Islet of Langerhans (tissue), 1 donor: ENCODE data around the gene HNF4A.

Experiments used
- FAIRE-seq: peaks from one replicate; lab custom pipeline; 2011; peaks lifted over from hg19 to GRCh38; lab: Jason Lieb, UNC

HNF4A gene

GRCh38 chr20:44445742-44446710 lies 90.5 kb downstream of the HNF4A start:
- no peak for FAIRE-seq

GRCh38 chr20:44447827-44448419 lies 92.4 kb downstream of the HNF4A start:
- FAIRE-seq: no peak

DNA sequence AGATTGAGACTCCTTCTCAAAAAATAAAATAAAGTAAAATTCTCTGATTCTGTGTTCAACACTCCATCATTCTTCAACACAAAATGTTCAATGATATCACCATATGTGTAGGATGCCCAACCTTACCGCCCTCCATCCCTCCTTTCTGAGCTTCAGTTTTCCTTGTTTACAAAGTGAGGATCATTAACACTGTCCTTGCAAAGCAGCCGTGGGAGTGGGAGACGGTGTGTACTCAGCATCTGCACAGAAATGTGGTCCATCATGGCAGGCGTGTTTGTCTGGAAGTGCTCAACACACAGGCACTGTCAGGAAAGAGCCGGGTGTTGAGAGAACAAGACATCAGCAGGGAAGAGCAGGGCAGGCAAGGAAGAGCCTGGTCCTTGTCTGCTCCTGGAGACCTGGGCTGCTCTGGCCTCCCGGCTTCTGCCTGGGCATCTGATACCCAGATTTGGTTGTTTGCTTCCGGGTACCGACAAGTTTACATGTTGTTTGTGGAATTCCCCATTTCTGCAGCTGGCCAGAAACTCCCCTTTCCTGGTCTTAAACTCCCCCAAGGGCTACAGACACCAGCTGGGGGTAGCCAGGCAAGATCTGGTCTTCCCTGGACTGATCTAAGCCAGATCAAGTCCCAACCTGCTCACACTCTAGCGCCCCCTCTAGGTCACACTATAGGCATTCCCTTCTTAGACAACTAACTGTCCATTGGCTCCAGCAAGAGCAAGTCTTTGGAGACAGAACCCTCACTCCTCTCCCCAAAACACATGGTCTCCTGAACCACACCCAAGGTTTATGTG lies 93.5 kb downstream of the HNF4A start:
- FAIRE-seq: no peak

DNA sequence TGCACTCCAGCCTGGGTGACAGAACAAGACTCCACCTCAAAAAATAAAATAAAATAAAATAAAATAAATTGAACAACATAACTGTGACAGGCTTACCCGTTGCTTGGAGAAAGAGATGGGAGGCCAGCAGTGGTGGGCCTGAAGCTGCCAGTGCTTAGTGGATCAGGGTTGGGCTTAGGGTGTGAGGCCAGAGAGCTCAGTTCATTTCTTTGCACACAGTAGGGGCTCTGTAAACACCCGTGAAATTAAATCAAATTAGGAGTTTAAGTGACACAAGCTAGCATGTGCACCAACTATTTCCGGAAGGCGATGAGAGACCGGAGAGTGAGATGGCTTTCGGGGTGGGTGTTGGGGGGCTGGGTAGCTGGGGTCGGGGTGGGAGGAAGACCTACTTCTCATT lies 94.4 kb downstream of the HNF4A start:
- no peak for FAIRE-seq

DNA sequence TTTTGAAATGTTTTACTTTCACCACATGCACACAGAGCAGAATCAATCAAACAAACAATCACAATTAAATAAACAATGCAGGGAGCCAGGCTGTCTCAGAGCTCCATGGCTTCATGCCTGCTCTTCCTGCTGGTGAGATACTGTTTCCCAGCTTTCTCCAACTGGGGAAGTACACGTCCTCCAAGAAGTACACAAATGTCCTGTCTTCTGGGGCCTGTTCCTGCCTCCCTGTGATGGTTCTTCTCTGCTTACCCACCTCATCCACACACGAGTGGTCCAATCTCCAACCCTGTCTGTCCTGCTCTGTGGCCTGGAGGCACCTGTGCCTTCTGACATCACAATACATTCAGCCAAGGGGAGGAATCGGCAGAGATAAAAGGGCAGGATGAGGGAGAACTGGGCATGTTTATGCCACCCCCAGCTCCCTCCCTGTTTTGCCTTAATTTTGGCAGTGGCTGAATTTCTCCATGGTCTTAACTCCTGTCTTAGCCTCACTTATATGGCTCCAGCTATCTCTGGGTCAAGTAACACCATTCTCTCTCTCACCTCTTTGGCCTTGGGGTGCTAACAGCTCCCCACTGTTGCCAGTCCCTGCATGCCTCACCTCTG lies 94.9 kb downstream of the HNF4A start:
- FAIRE-seq: no peak

- FAIRE-seq: no peak
Observed at GRCh38 chr20:44450903-44451450, 95.5 kb downstream of the HNF4A start.

DNA sequence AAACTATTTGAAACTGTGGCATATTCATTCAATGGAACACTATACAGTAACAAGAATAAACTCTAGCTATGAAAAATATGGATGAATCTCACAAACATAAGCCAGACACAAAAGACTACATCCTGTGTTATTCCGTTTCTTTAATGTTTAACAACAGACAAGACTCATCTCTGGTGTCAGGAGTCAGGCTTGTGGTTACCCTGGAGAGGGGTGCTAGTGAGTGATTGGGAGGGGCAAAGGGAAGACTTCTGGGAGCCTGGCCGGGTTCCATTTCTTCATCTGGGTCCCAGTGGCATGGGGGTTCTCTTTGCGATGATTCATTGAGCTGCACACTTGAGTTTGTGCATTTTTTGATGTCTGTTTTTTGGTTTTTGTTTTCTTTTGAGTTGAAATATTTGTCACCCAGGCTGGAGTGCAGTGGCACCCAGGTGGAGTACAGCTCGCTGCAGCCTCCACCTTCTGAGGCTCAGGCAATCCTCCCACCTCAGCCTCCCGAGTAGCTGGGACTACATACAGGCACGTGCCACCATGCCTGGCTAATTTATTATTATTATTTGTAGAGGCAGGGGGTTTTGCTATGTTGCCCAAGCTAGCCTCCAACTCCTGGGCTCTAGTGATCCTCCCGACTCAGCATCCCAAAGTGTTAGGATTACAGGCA lies 98.9 kb downstream of the HNF4A start:
- FAIRE-seq: no peak

DNA sequence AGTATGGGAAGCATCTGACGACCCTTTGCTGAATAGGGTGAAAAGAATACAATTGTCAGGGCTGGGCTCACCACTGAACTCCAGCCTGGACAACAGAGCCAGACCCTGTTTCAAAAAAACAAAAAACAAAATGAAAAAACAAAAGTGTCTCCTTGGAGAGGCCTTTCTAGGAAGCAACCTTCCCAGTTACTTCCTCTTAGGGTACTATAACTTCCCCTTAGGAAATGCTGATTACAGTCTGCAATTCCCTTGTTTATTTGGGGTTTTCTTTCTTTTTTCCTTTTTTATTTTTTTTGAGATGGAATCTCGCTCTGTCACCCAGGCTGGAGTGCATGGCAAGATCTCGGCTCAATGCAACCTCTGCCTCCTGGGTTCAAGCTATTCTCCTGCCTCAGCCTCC lies 99.6 kb downstream of the HNF4A start:
- no peak for FAIRE-seq

DNA sequence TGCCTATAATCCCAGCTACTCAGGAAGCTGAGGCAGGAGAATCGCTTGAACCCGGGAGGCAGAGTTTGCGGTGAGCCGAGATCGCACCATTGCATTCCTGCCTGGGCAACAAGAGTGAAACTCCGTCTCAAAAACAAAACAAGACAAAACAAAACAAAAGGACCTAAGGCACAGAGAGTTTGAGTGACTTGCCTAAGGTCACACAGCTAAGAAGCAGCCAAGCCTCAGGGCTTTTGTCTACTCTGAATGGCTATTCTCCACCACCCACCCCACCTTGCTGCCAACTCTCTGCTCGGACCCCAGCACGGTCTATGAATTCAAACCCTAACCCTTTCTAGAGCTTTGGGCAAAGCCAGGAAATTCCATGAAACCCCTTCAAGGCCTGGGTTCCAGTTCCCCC lies 101.1 kb downstream of the HNF4A start:
- no peak for FAIRE-seq

GRCh38 chr20:44457016-44457415 lies 101.5 kb downstream of the HNF4A start:
- no peak for FAIRE-seq

DNA sequence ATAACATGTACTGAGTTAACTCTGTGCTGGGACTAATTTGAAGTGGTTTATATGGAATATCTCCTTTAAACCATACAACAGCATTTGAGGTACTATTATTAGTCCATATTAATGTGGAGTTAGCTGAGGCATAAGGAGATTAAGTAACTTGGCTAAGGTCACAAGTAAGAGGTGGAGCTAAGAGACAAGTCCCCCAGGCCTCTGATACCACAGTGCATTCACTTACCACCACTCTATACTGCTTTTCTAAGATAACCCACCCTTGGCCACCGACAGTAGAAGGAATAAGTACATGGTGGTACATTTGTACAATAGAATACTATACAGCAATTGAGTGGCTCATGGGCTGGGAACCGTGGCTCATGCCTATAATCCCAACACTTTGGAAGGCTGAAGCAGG lies 103.8 kb downstream of the HNF4A start:
- FAIRE-seq: no peak

DNA sequence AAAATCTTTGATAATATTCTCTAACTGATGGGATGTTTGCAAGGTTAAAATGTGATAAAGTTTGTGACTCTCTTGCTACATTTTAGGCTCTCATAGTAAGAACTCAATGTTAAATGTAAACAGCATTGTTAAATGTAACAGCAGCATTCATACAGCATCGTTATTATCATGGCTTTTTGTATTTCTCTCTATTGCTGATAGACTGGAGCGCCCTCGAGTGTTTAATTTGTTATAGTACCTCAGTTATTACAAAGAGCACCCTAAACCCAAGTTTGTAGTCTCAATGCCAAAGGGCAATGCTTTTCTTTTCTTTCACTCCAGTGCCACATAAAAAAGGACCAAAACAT lies 105.3 kb downstream of the HNF4A start:
- no peak for FAIRE-seq

DNA sequence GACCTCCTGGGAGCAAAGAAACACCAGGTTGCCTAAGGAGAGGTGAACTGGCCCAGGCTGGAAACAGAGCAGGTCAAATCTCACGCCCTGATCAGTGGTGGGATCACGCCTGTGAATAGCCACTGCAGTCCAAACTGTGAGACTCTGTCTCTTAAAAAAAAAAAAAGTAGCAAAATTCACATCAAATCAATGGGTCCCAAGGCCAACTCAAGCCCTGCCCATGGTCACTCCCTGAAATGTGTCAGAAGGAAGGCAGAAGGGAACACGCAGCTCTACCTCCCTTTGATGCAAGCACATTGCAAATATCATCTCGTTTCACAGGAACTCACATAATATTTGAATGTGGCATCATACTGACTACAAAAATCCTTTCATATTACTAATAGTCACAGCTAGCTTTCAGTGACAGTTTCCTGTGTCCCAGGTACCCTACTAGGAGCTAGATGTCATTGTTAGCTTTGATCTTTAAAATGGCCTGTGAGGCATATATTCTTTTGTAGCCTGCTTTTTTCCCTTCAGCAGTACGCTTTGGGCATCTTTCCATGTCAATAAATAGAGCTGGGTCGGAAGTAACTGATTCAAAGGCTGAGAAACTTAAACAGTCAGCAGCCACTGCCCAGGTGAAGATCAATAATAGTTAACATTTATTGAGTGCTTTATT lies 105.8 kb downstream of the HNF4A start:
- no peak for FAIRE-seq

- FAIRE-seq: no peak
Observed at GRCh38 chr20:44461803-44462174, 106.3 kb downstream of the HNF4A start.

DNA sequence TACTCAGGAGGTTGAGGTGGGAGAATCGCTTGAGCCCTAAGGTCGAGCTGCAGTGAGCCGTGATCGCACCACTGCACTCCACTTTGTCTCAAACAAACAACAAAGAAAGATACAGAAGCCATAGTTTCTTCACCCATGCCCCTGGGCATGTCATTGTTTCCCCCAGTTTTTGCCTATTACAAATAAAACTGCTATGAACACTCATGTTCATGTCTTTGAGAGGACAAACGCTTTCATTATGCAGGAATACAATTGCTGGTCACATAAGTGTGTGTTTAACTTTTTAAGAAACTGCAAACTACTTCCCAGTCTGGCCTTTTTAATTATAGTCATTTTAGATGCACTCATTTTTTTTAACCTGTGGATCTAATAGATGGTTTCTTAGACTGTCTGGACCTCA lies 108.0 kb downstream of the HNF4A start:
- no peak for FAIRE-seq

- no peak for FAIRE-seq
Observed at GRCh38 chr20:44464514-44464913, 109.0 kb downstream of the HNF4A start.

DNA sequence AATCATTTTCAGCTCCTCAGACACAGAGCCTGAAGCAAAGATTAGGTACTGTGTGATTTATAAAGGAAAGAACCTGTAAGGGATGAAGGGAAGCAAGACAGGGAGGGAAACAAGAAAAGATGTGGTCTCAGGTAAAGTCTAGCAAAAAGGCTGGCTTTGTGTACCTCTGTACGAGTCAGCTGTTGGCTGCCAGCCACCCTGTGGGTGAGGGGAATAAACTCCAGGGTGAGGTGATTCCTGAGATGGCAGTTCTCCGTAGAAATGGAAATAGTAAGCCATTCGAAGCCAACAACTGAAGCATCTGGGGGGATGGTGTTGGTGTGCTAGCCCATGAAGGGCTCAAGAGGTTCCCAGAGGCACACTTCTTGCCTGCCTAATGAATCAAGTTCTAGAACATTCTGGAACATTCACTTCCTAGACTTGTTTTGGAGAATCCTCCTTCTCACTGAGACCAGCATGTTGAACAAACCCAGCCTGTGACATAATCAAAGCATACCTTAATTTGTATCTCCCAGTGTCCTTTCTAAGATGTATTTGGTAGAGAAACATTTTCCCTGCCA lies 109.6 kb downstream of the HNF4A start:
- FAIRE-seq: no peak

GRCh38 chr20:44467289-44467883 lies 111.9 kb downstream of the HNF4A start:
- no peak for FAIRE-seq

DNA sequence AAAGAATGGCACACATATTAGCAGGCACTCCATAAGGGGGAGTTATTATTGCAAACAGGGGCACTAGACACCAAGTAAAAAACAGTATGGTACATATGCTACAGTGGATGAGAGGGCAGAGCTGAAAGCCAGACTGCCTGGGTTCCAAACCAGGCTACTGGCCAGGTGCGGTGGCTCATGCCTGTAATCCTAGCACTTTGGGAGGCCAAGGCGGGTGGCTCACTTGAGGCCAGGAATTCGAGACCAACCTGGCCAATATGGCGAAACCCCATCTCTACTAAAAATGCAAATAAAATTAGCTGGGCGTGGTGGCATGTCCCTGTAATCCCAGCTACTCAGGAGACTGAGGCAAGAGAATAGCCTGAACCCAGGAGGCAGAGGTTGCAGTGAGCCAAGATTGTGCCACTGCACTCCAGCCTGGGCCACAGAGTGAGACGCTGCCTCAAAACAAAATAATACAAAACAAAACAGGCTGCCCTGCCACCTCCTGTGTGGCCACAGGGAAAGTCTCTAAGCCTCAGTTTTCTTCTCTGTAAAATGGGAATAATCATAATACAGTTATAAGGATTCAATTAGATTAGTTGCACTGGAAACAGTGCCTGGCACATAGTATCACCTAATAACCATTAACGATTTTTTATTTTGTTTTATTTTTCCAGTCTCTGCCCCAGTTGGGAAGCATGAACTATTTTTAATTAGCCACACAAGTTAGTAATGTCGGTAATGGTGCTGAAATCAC lies 112.7 kb downstream of the HNF4A start:
- no peak for FAIRE-seq

- no peak for FAIRE-seq
Observed at GRCh38 chr20:44470327-44470726, 114.8 kb downstream of the HNF4A start.
